Measurements from ENCODE around the gene PRDM15. TPM values are rescaled to one million over a fixed set of nuclear protein-coding genes. Genes with fewer than 3 reads are reported as not detected.

Gene PRDM15
- total RNA-seq, 1 donor from 2014 or later, result 2.9 TPM

GRCh38 chr21:41749286-41749685, 129.9 kb downstream of the PRDM15 start:
- Histone ChIP-seq H3K27me3 (ENCODE audit: low read depth) (peaks cover 68% of the 10 kb centered on the region), H3K36me3 (no peaks in the 10 kb centered on the region), H3K4me3 (no peak overlapping the region), H3K27ac (replicated peaks) (no peak overlapping the region), H3K4me1 (no peaks in the 10 kb centered on the region), H3K9me3 (replicated peaks) (no peaks in the 10 kb centered on the region)
- DNase-seq, result no peak
- intact Hi-C loops (cut with micrococcal nuclease), result no loop called here
- no peak for TF ChIP-seq CTCF (IDR thresholded peaks at IDR 0.05; ENCODE audit: borderline replicate concordance)

Other genes with a start within 250 kb of the PRDM15 start
- 0.11 TPM for gene RIPK4, start 112.3 kb downstream of the PRDM15 start, total RNA-seq
- 5.9 TPM for gene C2CD2, start 74.7 kb upstream of the PRDM15 start, total RNA-seq
- gene ZBTB21, start 131.0 kb upstream of the PRDM15 start, total RNA-seq, result 4.9 TPM
- gene UMODL1, start 192.0 kb upstream of the PRDM15 start, total RNA-seq, result 0.08 TPM